T-helper 1 cell (primary cell): ENCODE measurements around the gene NUDT1.
"Not testable (repeated sequence)": the region's sequence is repeated elsewhere in the genome, so short reads cannot be mapped to it uniquely, and the experiment has no call there.

ENCODE experiments used
- DNase-seq, 5 donors: peaks; one replicate each; pipeline ENCODE4 v3.0.0-alpha.2; 2012 to 2020

NUDT1 gene

GRCh38 chr7:2251381-2251780, 9.4 kb downstream of the NUDT1 start:
- DNase-seq: no peak

- no peak for DNase-seq
Observed at GRCh38 chr7:2251841-2252771, 10.1 kb downstream of the NUDT1 start.

- DNase-seq: no peak
Observed at GRCh38 chr7:2253021-2253420, 11.0 kb downstream of the NUDT1 start.

- no peak for DNase-seq
Observed at GRCh38 chr7:2253525-2254244, 11.7 kb downstream of the NUDT1 start.

GRCh38 chr7:2254429-2255144, 12.6 kb downstream of the NUDT1 start:
- DNase-seq: no peak

- DNase-seq: no peak
Observed at GRCh38 chr7:2255145-2256139, 13.4 kb downstream of the NUDT1 start.

GRCh38 chr7:2256306-2257045, 14.4 kb downstream of the NUDT1 start:
- no peak for DNase-seq

GRCh38 chr7:2257046-2257551, 15.1 kb downstream of the NUDT1 start:
- DNase-seq: no peak

GRCh38 chr7:2257651-2258050, 15.6 kb downstream of the NUDT1 start:
- DNase-seq: no peak

- no peak for DNase-seq
Observed at GRCh38 chr7:2258661-2259365, 16.8 kb downstream of the NUDT1 start.

GRCh38 chr7:2259480-2259879, 17.5 kb downstream of the NUDT1 start:
- DNase-seq: no peak

- no peak for DNase-seq
Observed at GRCh38 chr7:2260820-2261219, 18.8 kb downstream of the NUDT1 start.

- no peak for DNase-seq
Observed at GRCh38 chr7:2261611-2262010, 19.6 kb downstream of the NUDT1 start.

- no peak for DNase-seq
Observed at GRCh38 chr7:2263176-2263575, 21.1 kb downstream of the NUDT1 start.

GRCh38 chr7:2264158-2264557, 22.1 kb downstream of the NUDT1 start:
- no peak for DNase-seq

GRCh38 chr7:2266911-2267310, 24.9 kb downstream of the NUDT1 start:
- DNase-seq: no peak

GRCh38 chr7:2269089-2269990, 27.3 kb downstream of the NUDT1 start:
- not testable (repeated sequence) for DNase-seq

- no peak for DNase-seq
Observed at GRCh38 chr7:2269991-2270460, 28.0 kb downstream of the NUDT1 start.

- DNase-seq: no peak
Observed at GRCh38 chr7:2270495-2270894, 28.5 kb downstream of the NUDT1 start.
